Lower lobe of right lung (tissue), 2 donors: Measurements from ENCODE around the gene MARCKSL1. TPM values are rescaled to one million over a fixed set of nuclear protein-coding genes. Genes with fewer than 3 reads are reported as not detected.

Source experiments
- ATAC-seq, 2 donors: fragments of 200-7000 bp; cut with Tn5 transposase; one replicate each; pipeline ENCODE4 v1.9.1; 2020 to 2022; ENCODE audit warnings: mild to moderate bottlenecking in 2 of 2, moderate library complexity in 2 of 2
- DNase-seq: peaks from one replicate; pipeline ENCODE4 v3.0.0-alpha.2; 2020
- H3K27ac ChIP-seq: fragments of 200-600 bp; one replicate; pipeline ENCODE4 v1.8.0; 2022
- H3K27me3 ChIP-seq: fragments of 200-600 bp; one replicate; pipeline ENCODE4 v1.8.0; 2022; ENCODE audit warnings: low read depth
- H3K36me3 ChIP-seq: fragments of 200-600 bp; one replicate; pipeline ENCODE4 v1.8.0; 2022; ENCODE audit warnings: mild to moderate bottlenecking
- H3K4me1 ChIP-seq: fragments of 200-600 bp; one replicate; pipeline ENCODE4 v1.8.0; 2022
- H3K4me3 ChIP-seq: fragments of 200-600 bp; one replicate; pipeline ENCODE4 v1.8.0; 2022; ENCODE audit warnings: mild to moderate bottlenecking
- H3K9me3 ChIP-seq: fragments of 200-600 bp; one replicate; pipeline ENCODE4 v1.8.0; 2022
- CTCF ChIP-seq: fragments of 200-600 bp; IDR thresholded peaks from one replicate; pipeline ENCODE4 v1.8.0; 2022; ENCODE audit warnings: antibody characterized with exemption, mild to moderate bottlenecking
- intact Hi-C: fragments of 100-400 bp; cut with DNase I; formaldehyde crosslinking; loops from one replicate; pipeline ENCODE4 v1.11.0; 2022
- total RNA-seq: library from RNA; stranded (reverse); fragmentation: NEBNext Ultra II Directional; extraction: Animal tissue kit (Norgen Biotek cat#: 25700); gene quantifications from one replicate; pipeline ENCODE4 v1.2.1, GENCODE V29; 2021
- donor health status: DM: no; HTN: yes; CAD: no; lungs with severe emphysema.

MARCKSL1 gene
- total RNA-seq, 1 donor from 2014 or later = 34.7 TPM

GRCh38 chr1:32342704-32343103, 6.7 kb upstream of the MARCKSL1 start:
- intact Hi-C loops = no loop called here
- no peak for TF ChIP-seq CTCF
- no peaks in the 10 kb centered on the region for H3K27me3 ChIP-seq
- H3K36me3 ChIP-seq = no peaks in the 10 kb centered on the region
- DNase-seq (no peak), ATAC-seq (no peak)
- H3K4me1 ChIP-seq = peaks cover 46% of the 10 kb centered on the region
- no peaks in the 10 kb centered on the region for H3K9me3 ChIP-seq
- no peak overlapping the region for H3K4me3 ChIP-seq
- H3K27ac ChIP-seq = no peak overlapping the region

- no peak overlapping the region for H3K4me3 ChIP-seq
- H3K27me3 ChIP-seq = no peaks in the 10 kb centered on the region
- no peak for TF ChIP-seq CTCF
- H3K9me3 ChIP-seq = no peaks in the 10 kb centered on the region
- intact Hi-C loops = no loop called here
- peak overlapping the region; percentile 11 for H3K27ac ChIP-seq
- peak; percentile 8 to 42 for ATAC-seq
- H3K36me3 ChIP-seq = no peaks in the 10 kb centered on the region
- no peak for DNase-seq
- H3K4me1 ChIP-seq = peaks cover 53% of the 10 kb centered on the region
These were observed 5.9 kb upstream of the MARCKSL1 start for GRCh38 chr1:32341971-32342370.

GRCh38 chr1:32341186-32341757, 5.2 kb upstream of the MARCKSL1 start:
- Histone ChIP-seq H3K4me1 (peaks cover 60% of the 10 kb centered on the region), H3K9me3 (no peaks in the 10 kb centered on the region), H3K27me3 (no peaks in the 10 kb centered on the region), H3K27ac (no peak overlapping the region), H3K4me3 (no peak overlapping the region), H3K36me3 (no peaks in the 10 kb centered on the region)
- ATAC-seq (no peak), DNase-seq (no peak)
- TF ChIP-seq CTCF = no peak
- intact Hi-C loops = no loop called here

- Histone ChIP-seq H3K9me3 (no peaks in the 10 kb centered on the region), H3K4me1 (peaks cover 61% of the 10 kb centered on the region), H3K4me3 (no peak overlapping the region), H3K36me3 (no peaks in the 10 kb centered on the region), H3K27me3 (no peaks in the 10 kb centered on the region), H3K27ac (no peak overlapping the region)
- TF ChIP-seq CTCF = no peak
- DNase-seq = no peak
- peak; percentile 19 to 29 for ATAC-seq
- intact Hi-C loops = no loop called here
These were observed 3.4 kb upstream of the MARCKSL1 start for GRCh38 chr1:32339363-32339978.

- H3K9me3 ChIP-seq = no peaks in the 10 kb centered on the region
- H3K4me3 ChIP-seq = no peak overlapping the region
- H3K4me1 ChIP-seq = peaks cover 68% of the 10 kb centered on the region
- intact Hi-C loops = no loop called here
- H3K27me3 ChIP-seq = no peaks in the 10 kb centered on the region
- H3K27ac ChIP-seq = no peak overlapping the region
- TF ChIP-seq CTCF = no peak
- H3K36me3 ChIP-seq = no peaks in the 10 kb centered on the region
- DNase-seq = no peak
- no peak for ATAC-seq
These were observed 2.7 kb upstream of the MARCKSL1 start for GRCh38 chr1:32338637-32339145.
